ENCODE measurements around the gene EFHB. TPM values are rescaled to one million over a fixed set of nuclear protein-coding genes. Genes with fewer than 3 reads are reported as not detected.
"Not testable (repeated sequence)": the region's sequence is repeated elsewhere in the genome, so short reads cannot be mapped to it uniquely, and the experiment has no call there.

EFHB gene
- total RNA-seq, 4 donors from 2014 or later = 0.67 to 0.76 TPM; not detected in 2

- peaks cover 0 to 25% (median 0%) of the 10 kb centered on the region in 3 donors for H3K36me3 ChIP-seq
- DNase-seq = no peak
- no peaks in the 10 kb centered on the region for H3K9me3 ChIP-seq
- H3K27me3 ChIP-seq = no peaks in the 10 kb centered on the region
- H3K4me3 ChIP-seq = no peak overlapping the region
- peaks cover 0 to 40% (median 0%) of the 10 kb centered on the region in 3 donors for H3K4me1 ChIP-seq
- 89 to 93% methylated on average over 3 to 4 of the region's 4 CpGs for WGBS, 2 donors
- no peak overlapping the region for H3K27ac ChIP-seq
- intact Hi-C loops (cut with DNase I) = no loop called here
- TF ChIP-seq POLR2A (IDR thresholded peaks at IDR 0.05) (no peak), CTCF (IDR thresholded peaks at IDR 0.05) (no peak)
Measured at GRCh38 chr3:19961960-19962359, 27.9 kb upstream of the EFHB start.

GRCh38 chr3:19960696-19961095, 26.7 kb upstream of the EFHB start:
- Histone ChIP-seq H3K9me3 (no peaks in the 10 kb centered on the region), H3K27ac (no peak overlapping the region), H3K36me3 (peaks cover 0 to 37% (median 0%) of the 10 kb centered on the region in 3 donors), H3K27me3 (no peaks in the 10 kb centered on the region), H3K4me3 (no peak overlapping the region), H3K4me1 (peaks cover 0 to 37% (median 0%) of the 10 kb centered on the region in 3 donors)
- TF ChIP-seq POLR2A (IDR thresholded peaks at IDR 0.05) = no peak
- no peak for TF ChIP-seq CTCF (IDR thresholded peaks at IDR 0.05)
- no peak for DNase-seq
- 71 to 75% methylated on average over 4 of the region's 4 CpGs for WGBS, 2 donors
- intact Hi-C loops (cut with DNase I) = no loop called here

- H3K4me3 ChIP-seq = no peak overlapping the region
- H3K4me1 ChIP-seq = peaks cover 0 to 25% (median 0%) of the 10 kb centered on the region in 3 donors
- peaks cover 0 to 49% (median 0%) of the 10 kb centered on the region in 3 donors for H3K36me3 ChIP-seq
- no peaks in the 10 kb centered on the region for H3K9me3 ChIP-seq
- DNase-seq = no peak
- 67 to 71% methylated on average over 4 of the region's 4 CpGs for WGBS, 2 donors
- H3K27me3 ChIP-seq = no peaks in the 10 kb centered on the region
- TF ChIP-seq POLR2A (IDR thresholded peaks at IDR 0.05) = no peak
- TF ChIP-seq CTCF (IDR thresholded peaks at IDR 0.05) = no peak
- no peak overlapping the region for H3K27ac ChIP-seq
- intact Hi-C loops (cut with DNase I) = no loop called here
Measured at GRCh38 chr3:19959505-19959904, 25.5 kb upstream of the EFHB start.

GRCh38 chr3:19957354-19957753, 23.3 kb upstream of the EFHB start:
- H3K36me3 ChIP-seq = peaks cover 0 to 71% (median 0%) of the 10 kb centered on the region in 3 donors
- DNase-seq; H3K27ac ChIP-seq; intact Hi-C loops (cut with DNase I); H3K9me3 ChIP-seq; H3K4me3 ChIP-seq; H3K27me3 ChIP-seq: not testable (repeated sequence)
- peaks cover 0 to 30% (median 0%) of the 10 kb centered on the region in 3 donors for H3K4me1 ChIP-seq
- WGBS, 2 donors = 80 to 98% methylated on average over 7 to 8 of the region's 9 CpGs

- H3K27me3 ChIP-seq = no peaks in the 10 kb centered on the region
- no peaks in the 10 kb centered on the region for H3K9me3 ChIP-seq
- TF ChIP-seq CTCF (IDR thresholded peaks at IDR 0.05) = no peak
- no peak for TF ChIP-seq POLR2A (IDR thresholded peaks at IDR 0.05)
- WGBS, 2 donors = 97 to 98% methylated on average over 4 of the region's 4 CpGs
- H3K4me3 ChIP-seq = no peak overlapping the region
- intact Hi-C loops (cut with DNase I) = no loop called here
- DNase-seq = no peak
- H3K36me3 ChIP-seq = peaks cover 0 to 74% (median 0%) of the 10 kb centered on the region in 3 donors
- H3K27ac ChIP-seq = no peak overlapping the region
- peaks cover 0 to 48% (median 4%) of the 10 kb centered on the region in 3 donors for H3K4me1 ChIP-seq
Measured at GRCh38 chr3:19954676-19955075, 20.7 kb upstream of the EFHB start.

GRCh38 chr3:19950316-19950715, 16.3 kb upstream of the EFHB start:
- Histone ChIP-seq H3K4me1 (peaks cover 4 to 61% (median 14%) of the 10 kb centered on the region in 3 donors), H3K36me3 (peaks cover 0 to 46% (median 0%) of the 10 kb centered on the region in 3 donors), H3K27ac (no peak overlapping the region), H3K4me3 (no peak overlapping the region), H3K27me3 (no peaks in the 10 kb centered on the region), H3K9me3 (no peaks in the 10 kb centered on the region)
- no peak for DNase-seq
- 55 to 61% methylated on average over 2 of the region's 2 CpGs for WGBS, 2 donors
- TF ChIP-seq CTCF (IDR thresholded peaks at IDR 0.05) (no peak), POLR2A (IDR thresholded peaks at IDR 0.05) (no peak)
- intact Hi-C loops (cut with DNase I) = no loop called here

Measured in esophagus squamous epithelium (tissue), 5 donors.